ENCODE measurements around the gene SNRK.

Gene SNRK, protein sequence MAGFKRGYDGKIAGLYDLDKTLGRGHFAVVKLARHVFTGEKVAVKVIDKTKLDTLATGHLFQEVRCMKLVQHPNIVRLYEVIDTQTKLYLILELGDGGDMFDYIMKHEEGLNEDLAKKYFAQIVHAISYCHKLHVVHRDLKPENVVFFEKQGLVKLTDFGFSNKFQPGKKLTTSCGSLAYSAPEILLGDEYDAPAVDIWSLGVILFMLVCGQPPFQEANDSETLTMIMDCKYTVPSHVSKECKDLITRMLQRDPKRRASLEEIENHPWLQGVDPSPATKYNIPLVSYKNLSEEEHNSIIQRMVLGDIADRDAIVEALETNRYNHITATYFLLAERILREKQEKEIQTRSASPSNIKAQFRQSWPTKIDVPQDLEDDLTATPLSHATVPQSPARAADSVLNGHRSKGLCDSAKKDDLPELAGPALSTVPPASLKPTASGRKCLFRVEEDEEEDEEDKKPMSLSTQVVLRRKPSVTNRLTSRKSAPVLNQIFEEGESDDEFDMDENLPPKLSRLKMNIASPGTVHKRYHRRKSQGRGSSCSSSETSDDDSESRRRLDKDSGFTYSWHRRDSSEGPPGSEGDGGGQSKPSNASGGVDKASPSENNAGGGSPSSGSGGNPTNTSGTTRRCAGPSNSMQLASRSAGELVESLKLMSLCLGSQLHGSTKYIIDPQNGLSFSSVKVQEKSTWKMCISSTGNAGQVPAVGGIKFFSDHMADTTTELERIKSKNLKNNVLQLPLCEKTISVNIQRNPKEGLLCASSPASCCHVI

DNA sequence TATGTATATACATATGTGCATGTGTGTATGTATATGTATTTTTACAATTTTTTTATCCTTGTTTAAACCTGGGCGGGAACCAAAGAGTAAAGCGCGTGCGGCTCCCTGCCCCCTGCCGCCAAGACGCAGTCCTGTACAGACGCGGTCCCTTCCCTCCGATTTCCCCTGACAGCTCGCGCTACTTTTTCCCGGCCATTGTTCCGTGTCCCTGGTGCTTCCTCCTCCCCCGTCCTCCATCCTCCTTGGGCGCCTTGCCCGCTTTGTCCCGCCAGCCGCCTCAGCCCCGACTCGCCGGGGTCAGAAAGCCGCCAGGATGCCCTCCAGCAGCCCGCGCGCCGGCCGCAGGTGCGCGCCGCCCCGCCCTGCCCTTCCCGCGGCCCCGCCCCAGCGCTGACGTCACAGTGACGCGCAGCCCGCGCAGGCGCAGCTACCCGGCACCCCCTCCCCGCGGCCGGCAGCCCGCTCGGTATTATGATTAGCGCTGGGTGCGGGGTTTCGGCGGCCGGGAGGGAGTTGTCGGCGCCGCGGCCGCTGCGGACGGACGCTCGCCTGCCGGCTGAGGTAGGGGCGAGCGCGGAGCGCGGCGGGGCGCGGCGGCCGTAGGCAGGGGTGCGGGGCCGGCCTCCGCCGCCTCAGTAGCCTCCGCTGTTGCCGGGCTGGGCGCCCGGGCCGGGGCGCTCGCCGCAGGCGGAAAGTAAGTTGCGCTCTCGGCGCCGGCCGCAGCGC lies at the start of gene SNRK:
Gene SNRK (plus strand): TSS at position 426 of the 726 bp plus-strand sequence. CDS start 16,664 bp downstream, outside the sequence.
- peaks cover 19% of the 10 kb centered on the region for H3K4me1 ChIP-seq (ENCODE audit: control insufficient read depth, insufficient read depth, low read length)
- H3K9ac ChIP-seq (ENCODE audit: low read length) = peak within 1 kb of the TSS; percentile 66
- no peaks in the 10 kb centered on the region for H3K27me3 ChIP-seq (ENCODE audit: control insufficient read depth, insufficient read depth, low read length)
- no peaks in the 10 kb centered on the region for H3K36me3 ChIP-seq (ENCODE audit: control insufficient read depth, insufficient read depth, low read length)
- peak within 1 kb of the TSS; percentile 86 for H3K4me3 ChIP-seq (ENCODE audit: low read length)
- H3K27ac ChIP-seq (ENCODE audit: low read depth, low read length) = peak within 1 kb of the TSS; percentile 89

DNA sequence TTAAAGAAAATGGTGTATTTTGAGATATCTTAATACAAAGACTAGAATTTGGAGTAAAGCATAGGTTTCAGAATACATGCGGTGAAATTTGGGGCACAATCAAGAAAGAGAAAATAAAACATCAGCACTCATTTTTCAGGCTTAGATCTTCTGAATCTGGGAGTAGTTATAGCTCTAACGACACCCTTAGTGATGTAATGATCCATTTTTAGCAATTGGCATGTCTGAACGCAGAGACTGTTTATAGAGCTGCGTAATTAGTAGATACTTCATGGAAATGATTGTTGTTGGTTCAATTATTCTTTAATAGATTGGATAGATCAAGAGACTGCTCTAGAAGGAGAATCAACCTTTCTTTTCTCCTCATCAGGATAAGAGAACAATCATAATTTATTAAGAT lies 47.5 kb upstream of the SNRK start:
- Histone ChIP-seq H3K4me3 (ENCODE audit: low read length) (no peak overlapping the region), H3K4me1 (ENCODE audit: control insufficient read depth, insufficient read depth, low read length) (no peaks in the 10 kb centered on the region), H3K27ac (ENCODE audit: low read depth, low read length) (no peak overlapping the region), H3K27me3 (ENCODE audit: control insufficient read depth, insufficient read depth, low read length) (no peaks in the 10 kb centered on the region), H3K36me3 (ENCODE audit: control insufficient read depth, insufficient read depth, low read length) (no peaks in the 10 kb centered on the region), H3K9ac (ENCODE audit: low read length) (no peak overlapping the region)

DNA sequence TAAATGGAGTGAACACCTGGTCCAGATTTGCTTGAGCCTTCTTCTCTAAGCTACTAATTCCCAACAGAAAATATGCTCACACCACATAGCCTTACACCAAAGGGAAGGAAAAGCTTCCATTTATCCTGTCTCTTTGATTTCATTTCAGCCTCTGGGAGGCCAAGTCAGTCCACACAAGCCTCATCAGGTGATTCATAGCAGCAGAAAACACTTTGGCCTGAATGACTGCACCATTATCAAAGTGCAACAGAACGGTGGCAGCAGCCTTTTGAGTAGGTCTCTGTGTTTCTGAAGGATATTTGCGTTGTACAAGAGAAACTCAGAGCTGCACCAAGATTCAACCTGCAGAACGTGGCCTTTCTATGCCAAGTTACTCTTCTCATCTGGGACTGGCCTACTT lies 46.6 kb upstream of the SNRK start:
- no peak overlapping the region for H3K27ac ChIP-seq (ENCODE audit: low read depth, low read length)
- H3K4me3 ChIP-seq (ENCODE audit: low read length) = no peak overlapping the region
- H3K9ac ChIP-seq (ENCODE audit: low read length) = no peak overlapping the region
- no peaks in the 10 kb centered on the region for H3K4me1 ChIP-seq (ENCODE audit: control insufficient read depth, insufficient read depth, low read length)
- H3K27me3 ChIP-seq (ENCODE audit: control insufficient read depth, insufficient read depth, low read length) = no peaks in the 10 kb centered on the region
- no peaks in the 10 kb centered on the region for H3K36me3 ChIP-seq (ENCODE audit: control insufficient read depth, insufficient read depth, low read length)

DNA sequence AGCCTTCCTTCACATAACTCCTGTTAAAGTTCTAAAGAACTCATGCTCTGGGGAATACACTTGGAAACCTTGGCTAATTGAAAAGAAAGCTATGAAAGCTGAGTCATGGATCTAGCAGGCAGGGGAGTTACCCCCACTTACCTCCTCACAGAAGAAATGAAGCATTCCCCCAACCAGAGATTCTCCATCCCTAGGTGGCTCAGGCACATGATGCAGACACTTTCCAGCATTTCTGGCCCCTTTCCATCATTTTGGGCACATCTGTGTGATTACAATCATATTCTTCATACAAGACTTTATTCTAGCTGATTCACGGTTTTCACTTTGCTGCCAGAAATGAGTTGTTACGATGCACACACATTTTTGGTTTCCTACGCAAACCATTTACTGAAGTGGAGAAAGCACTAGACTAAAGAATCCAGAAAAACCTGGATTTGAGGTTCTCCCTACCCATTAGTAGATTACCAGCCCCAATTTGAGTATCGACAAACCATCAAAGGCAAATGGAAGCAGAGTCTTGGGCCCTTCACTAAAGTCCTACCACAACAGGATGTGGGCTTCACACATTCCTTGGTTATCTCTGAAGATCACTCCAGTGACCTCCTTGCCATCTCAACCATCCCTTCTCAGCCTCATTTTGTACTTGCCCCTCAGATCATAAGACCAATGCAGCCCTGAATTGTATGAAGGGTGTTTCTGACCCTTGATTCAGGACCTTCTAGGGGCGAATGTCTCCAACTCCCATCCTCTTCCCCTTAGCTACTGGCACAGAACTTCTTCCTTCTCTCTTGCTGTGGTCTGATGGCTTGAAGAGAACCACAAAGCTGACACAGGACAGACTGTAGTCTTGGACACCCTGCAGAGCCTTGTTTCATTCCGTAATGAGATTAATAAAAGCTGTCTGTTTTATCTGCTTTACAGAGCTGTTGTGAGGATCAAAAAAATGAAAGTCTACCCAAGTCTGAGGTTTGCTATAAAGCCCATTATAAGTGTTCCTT lies 42.5 kb upstream of the SNRK start:
- Histone ChIP-seq H3K9ac (ENCODE audit: low read length) (no peak overlapping the region), H3K4me3 (ENCODE audit: low read length) (no peak overlapping the region), H3K4me1 (ENCODE audit: control insufficient read depth, insufficient read depth, low read length) (no peaks in the 10 kb centered on the region), H3K27me3 (ENCODE audit: control insufficient read depth, insufficient read depth, low read length) (no peaks in the 10 kb centered on the region), H3K36me3 (ENCODE audit: control insufficient read depth, insufficient read depth, low read length) (no peaks in the 10 kb centered on the region), H3K27ac (ENCODE audit: low read depth, low read length) (no peak overlapping the region)

DNA sequence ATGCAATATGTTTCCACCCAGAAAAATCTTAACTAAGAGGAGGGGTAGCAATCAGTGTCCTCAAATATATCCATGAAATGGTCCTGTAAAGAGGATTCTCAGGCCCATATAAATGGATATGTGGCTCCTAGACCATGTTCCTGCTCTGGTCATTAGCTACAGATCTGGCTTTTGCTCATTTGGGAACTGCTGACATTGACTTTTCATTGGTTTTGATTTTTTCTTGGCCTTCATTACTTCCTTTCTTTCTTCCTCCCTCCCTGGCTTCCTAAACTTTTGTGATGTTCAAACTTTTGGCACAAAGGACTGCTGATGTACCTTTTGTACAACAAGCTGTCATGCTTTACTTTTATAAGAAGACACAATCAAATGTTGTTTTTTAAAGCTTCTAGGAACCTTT lies 41.6 kb upstream of the SNRK start:
- no peaks in the 10 kb centered on the region for H3K4me1 ChIP-seq (ENCODE audit: control insufficient read depth, insufficient read depth, low read length)
- H3K27ac ChIP-seq (ENCODE audit: low read depth, low read length) = no peak overlapping the region
- no peak overlapping the region for H3K4me3 ChIP-seq (ENCODE audit: low read length)
- H3K36me3 ChIP-seq (ENCODE audit: control insufficient read depth, insufficient read depth, low read length) = no peaks in the 10 kb centered on the region
- no peaks in the 10 kb centered on the region for H3K27me3 ChIP-seq (ENCODE audit: control insufficient read depth, insufficient read depth, low read length)
- no peak overlapping the region for H3K9ac ChIP-seq (ENCODE audit: low read length)

DNA sequence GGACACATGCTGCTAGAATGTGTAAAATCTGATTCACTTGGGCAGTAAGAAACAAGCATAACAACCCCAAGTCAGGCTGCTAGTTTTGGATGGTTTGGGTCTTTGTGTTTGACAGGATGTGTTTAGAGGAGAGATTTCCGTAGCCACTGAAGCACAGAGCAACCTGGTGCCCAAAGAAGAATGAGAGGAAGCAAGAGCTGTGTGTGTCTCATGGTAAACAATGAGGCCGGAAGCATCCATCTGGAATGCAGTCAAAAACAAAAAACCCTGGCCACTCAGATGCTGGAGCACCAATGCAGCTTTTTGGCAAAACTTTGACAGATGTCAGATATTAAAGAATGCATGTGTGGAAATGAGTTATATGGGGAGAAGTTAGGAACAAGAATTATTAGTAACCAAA lies 39.4 kb upstream of the SNRK start:
- Histone ChIP-seq H3K27ac (ENCODE audit: low read depth, low read length) (no peak overlapping the region), H3K9ac (ENCODE audit: low read length) (no peak overlapping the region), H3K27me3 (ENCODE audit: control insufficient read depth, insufficient read depth, low read length) (no peaks in the 10 kb centered on the region), H3K4me1 (ENCODE audit: control insufficient read depth, insufficient read depth, low read length) (no peaks in the 10 kb centered on the region), H3K4me3 (ENCODE audit: low read length) (no peak overlapping the region), H3K36me3 (ENCODE audit: control insufficient read depth, insufficient read depth, low read length) (no peaks in the 10 kb centered on the region)

DNA sequence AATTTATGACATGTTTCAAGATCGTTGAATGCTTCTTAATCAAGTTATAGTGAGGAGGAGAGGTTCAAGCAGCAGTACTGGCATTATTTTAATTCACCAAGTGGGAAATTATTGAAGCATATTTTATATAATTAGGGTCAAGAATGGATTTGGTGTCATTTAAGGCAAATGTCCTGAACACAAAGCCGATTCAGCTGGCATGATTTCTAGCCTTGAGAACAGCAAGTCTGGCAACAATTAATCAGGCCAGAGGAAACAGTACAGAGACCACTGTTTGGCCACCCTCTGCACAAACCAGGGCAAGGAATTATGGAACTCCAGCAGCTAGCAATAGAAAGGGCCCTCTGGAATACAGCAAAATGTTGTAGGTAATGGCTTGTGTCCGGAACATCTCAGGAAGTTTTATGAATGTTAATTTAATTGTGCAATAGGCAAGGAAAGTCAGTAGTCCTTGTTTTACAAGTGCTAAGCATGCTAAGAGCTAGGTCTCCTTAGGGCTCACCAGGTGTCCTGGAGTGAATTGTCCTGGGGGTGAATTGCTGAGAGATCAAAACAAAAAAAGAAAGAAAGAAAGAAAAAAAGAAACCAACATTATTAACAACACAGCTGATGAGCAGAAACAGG lies 38.7 kb upstream of the SNRK start:
- Histone ChIP-seq H3K9ac (ENCODE audit: low read length) (no peak overlapping the region), H3K27me3 (ENCODE audit: control insufficient read depth, insufficient read depth, low read length) (no peaks in the 10 kb centered on the region), H3K36me3 (ENCODE audit: control insufficient read depth, insufficient read depth, low read length) (no peaks in the 10 kb centered on the region), H3K4me3 (ENCODE audit: low read length) (no peak overlapping the region), H3K27ac (ENCODE audit: low read depth, low read length) (no peak overlapping the region), H3K4me1 (ENCODE audit: control insufficient read depth, insufficient read depth, low read length) (peaks cover 4% of the 10 kb centered on the region)

DNA sequence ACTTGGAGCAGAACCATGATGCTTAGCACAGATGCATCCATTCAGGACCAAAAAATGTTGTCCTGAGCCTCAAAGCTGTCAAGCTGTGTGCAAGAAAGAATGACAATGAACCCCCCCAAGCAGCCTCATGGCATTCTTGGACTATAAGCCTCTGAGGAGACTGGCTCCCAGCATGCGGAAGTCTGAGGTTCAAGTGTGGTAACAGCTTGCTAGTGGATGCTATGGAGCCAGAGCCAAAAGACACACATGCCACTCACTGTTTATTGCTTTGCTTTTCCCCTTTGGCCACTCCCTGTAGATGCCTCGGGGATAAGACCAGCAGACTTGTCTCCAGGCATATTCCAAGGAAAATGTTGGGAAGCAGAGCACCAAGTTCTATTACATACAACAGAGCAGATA lies 38.2 kb upstream of the SNRK start:
- Histone ChIP-seq H3K4me1 (ENCODE audit: control insufficient read depth, insufficient read depth, low read length) (peaks cover 5% of the 10 kb centered on the region), H3K27ac (ENCODE audit: low read depth, low read length) (no peak overlapping the region), H3K36me3 (ENCODE audit: control insufficient read depth, insufficient read depth, low read length) (no peaks in the 10 kb centered on the region), H3K27me3 (ENCODE audit: control insufficient read depth, insufficient read depth, low read length) (no peaks in the 10 kb centered on the region), H3K4me3 (ENCODE audit: low read length) (no peak overlapping the region), H3K9ac (ENCODE audit: low read length) (no peak overlapping the region)

DNA sequence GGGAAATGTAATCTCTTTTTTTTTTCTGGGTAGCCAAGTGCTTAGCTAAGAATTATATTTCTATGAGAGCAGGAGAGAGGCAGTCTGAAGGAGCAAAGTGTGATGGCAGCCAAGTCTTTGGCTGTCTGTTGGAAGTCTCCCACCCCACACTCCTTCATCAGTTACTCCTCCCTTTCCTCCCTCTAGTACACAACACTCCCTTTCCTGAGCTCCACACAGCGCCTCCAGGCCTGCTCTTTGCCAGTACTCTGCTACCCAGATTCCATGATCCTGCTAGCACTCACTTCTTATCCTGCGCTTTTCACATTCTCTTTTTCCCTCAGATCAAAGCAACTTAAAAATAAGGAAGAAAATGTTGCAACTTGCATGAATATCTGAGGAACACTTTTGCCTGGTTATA lies 37.4 kb upstream of the SNRK start:
- H3K4me3 ChIP-seq (ENCODE audit: low read length) = no peak overlapping the region
- H3K4me1 ChIP-seq (ENCODE audit: control insufficient read depth, insufficient read depth, low read length) = peaks cover 5% of the 10 kb centered on the region
- H3K27ac ChIP-seq (ENCODE audit: low read depth, low read length) = no peak overlapping the region
- H3K27me3 ChIP-seq (ENCODE audit: control insufficient read depth, insufficient read depth, low read length) = no peaks in the 10 kb centered on the region
- no peaks in the 10 kb centered on the region for H3K36me3 ChIP-seq (ENCODE audit: control insufficient read depth, insufficient read depth, low read length)
- H3K9ac ChIP-seq (ENCODE audit: low read length) = no peak overlapping the region

DNA sequence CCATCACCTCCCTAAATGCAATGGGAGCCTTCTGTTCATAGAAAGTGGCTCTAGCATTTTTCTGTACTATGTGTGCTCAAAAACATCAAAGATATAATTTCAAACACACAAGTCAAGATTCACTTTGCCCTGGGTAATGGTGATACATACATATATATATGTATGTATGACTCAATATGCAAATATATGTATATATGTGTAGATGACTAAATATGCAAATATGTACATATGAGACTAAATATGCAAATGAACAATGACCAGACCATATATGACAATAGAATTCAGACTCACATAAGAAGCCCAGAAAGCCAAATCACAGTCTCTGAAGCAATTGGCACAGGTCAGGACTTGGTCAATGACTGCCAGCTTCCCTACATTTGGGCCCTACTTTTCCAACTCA lies 36.9 kb upstream of the SNRK start:
- H3K9ac ChIP-seq (ENCODE audit: low read length) = no peak overlapping the region
- H3K27ac ChIP-seq (ENCODE audit: low read depth, low read length) = no peak overlapping the region
- no peaks in the 10 kb centered on the region for H3K36me3 ChIP-seq (ENCODE audit: control insufficient read depth, insufficient read depth, low read length)
- no peak overlapping the region for H3K4me3 ChIP-seq (ENCODE audit: low read length)
- H3K27me3 ChIP-seq (ENCODE audit: control insufficient read depth, insufficient read depth, low read length) = no peaks in the 10 kb centered on the region
- H3K4me1 ChIP-seq (ENCODE audit: control insufficient read depth, insufficient read depth, low read length) = peaks cover 5% of the 10 kb centered on the region

DNA sequence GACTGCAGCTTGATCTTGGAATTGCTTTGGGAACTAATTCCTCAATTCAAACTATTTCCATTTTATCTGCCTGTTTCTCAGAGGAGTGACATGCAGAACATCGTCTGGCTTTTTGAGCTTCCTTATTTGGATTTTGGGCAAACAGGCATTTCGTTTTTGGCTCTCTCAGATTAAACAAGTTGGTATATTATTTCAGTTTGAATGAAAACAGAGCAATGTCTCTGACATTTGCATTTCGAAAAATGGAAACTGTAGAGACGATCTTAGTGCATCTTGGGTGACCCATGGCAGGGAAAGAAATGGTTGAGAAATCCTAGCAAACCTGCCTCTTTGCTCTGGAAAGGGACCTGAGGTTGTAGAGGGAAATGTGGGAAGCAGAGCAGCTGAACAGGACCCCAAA lies 33.0 kb upstream of the SNRK start:
- no peaks in the 10 kb centered on the region for H3K36me3 ChIP-seq (ENCODE audit: control insufficient read depth, insufficient read depth, low read length)
- no peak overlapping the region for H3K9ac ChIP-seq (ENCODE audit: low read length)
- H3K27ac ChIP-seq (ENCODE audit: low read depth, low read length) = no peak overlapping the region
- H3K4me1 ChIP-seq (ENCODE audit: control insufficient read depth, insufficient read depth, low read length) = peaks cover 5% of the 10 kb centered on the region
- no peak overlapping the region for H3K4me3 ChIP-seq (ENCODE audit: low read length)
- H3K27me3 ChIP-seq (ENCODE audit: control insufficient read depth, insufficient read depth, low read length) = no peaks in the 10 kb centered on the region
